Neuronal stem cell (in vitro differentiated cells): ENCODE measurements around the gene CASZ1.
A peak's percentile ranks its signal among the peaks of the same experiment; 100 is the strongest.

ENCODE experiments used
- DNase-seq: peaks from one replicate; pipeline ENCODE4 v3.0.0-alpha.2; 2013; ENCODE audit warnings: low spot score
- H2AFZ ChIP-seq: one replicate; pipeline ENCODE4 v1.6.1; 2013; ENCODE audit warnings: mild to moderate bottlenecking, low read length, inconsistent platforms
- H2AK5ac ChIP-seq: 2 replicates; pipeline ENCODE4 v1.6.1; 2013; ENCODE audit warnings: low read depth, mild to moderate bottlenecking, inconsistent platforms, low read length, moderate library complexity, mixed read lengths
- H2BK120ac ChIP-seq: 2 replicates; pipeline ENCODE4 v1.6.1; 2013; ENCODE audit warnings: low read depth, mild to moderate bottlenecking, inconsistent platforms, low read length, moderate library complexity, mixed read lengths
- H2BK12ac ChIP-seq: one replicate; pipeline ENCODE4 v1.6.1; 2013; ENCODE audit warnings: low read length, inconsistent platforms
- H2BK15ac ChIP-seq: 2 replicates; pipeline ENCODE4 v1.6.1; 2013; ENCODE audit warnings: mild to moderate bottlenecking, low read length, inconsistent platforms, mixed read lengths
- H2BK5ac ChIP-seq: one replicate; pipeline ENCODE4 v1.6.1; 2013; ENCODE audit warnings: inconsistent platforms, mild to moderate bottlenecking, low read length, moderate library complexity
- H3K14ac ChIP-seq: one replicate; pipeline ENCODE4 v1.6.1; 2013; ENCODE audit warnings: low read length, inconsistent platforms
- H3K18ac ChIP-seq: 2 replicates; pipeline ENCODE4 v1.6.1; 2013; ENCODE audit warnings: low read length, inconsistent platforms
- H3K23ac ChIP-seq: 2 replicates; pipeline ENCODE4 v1.6.1; 2013; ENCODE audit warnings: low read depth, mild to moderate bottlenecking, mixed read lengths, low read length, inconsistent platforms; ENCODE audit not compliant: poor library complexity
- H3K27ac ChIP-seq: replicated peaks from 3 replicates; pipeline ENCODE4 v1.5.1; 2013; ENCODE audit warnings: low read length, inconsistent platforms
- H3K27me3 ChIP-seq, 3 experiments: 2 replicates each; pipeline ENCODE4 v1.6.1; 2013; ENCODE audit warnings: low read length in 3 of 3, mild to moderate bottlenecking in 2 of 3, inconsistent platforms in 1 of 3, low read depth in 1 of 3, mixed read lengths in 1 of 3, moderate library complexity in 1 of 3; ENCODE audit not compliant: control insufficient read depth in 3 of 3, insufficient read depth in 3 of 3
- H3K36me3 ChIP-seq, 2 donors: replicated peaks in 1 of 2; 2 replicates each; pipeline ENCODE4 v1.6.1; 2013; ENCODE audit warnings: low read length in 2 of 2; ENCODE audit not compliant: control insufficient read depth in 2 of 2, insufficient read depth in 2 of 2
- H3K4ac ChIP-seq: 2 replicates; pipeline ENCODE4 v1.6.1; 2013; ENCODE audit warnings: inconsistent platforms, mild to moderate bottlenecking, low read length, moderate library complexity
- H3K4me1 ChIP-seq, 2 donors: 1 replicate in 1 of 2; 2 replicates in 1 of 2; pipeline ENCODE4 v1.6.1; 2013; ENCODE audit warnings: low read length in 2 of 2, low read depth in 1 of 2; ENCODE audit not compliant: control insufficient read depth in 2 of 2, insufficient read depth in 1 of 2
- H3K4me2 ChIP-seq: one replicate; pipeline ENCODE4 v1.6.1; 2013; ENCODE audit warnings: mild to moderate bottlenecking, low read length, inconsistent platforms; ENCODE audit not compliant: insufficient read depth, poor library complexity, severe bottlenecking
- H3K4me3 ChIP-seq, 2 donors: 2 replicates each; pipeline ENCODE4 v1.5.1; 2013; ENCODE audit warnings: low read length in 2 of 2, mild to moderate bottlenecking in 2 of 2, inconsistent platforms in 1 of 2, moderate library complexity in 1 of 2
- H3K79me1 ChIP-seq: one replicate; pipeline ENCODE4 v1.6.1; 2013; ENCODE audit warnings: low read depth, mild to moderate bottlenecking, inconsistent platforms, low read length, moderate library complexity
- H3K9ac ChIP-seq: one replicate; pipeline ENCODE4 v1.6.1; 2013; ENCODE audit warnings: mild to moderate bottlenecking, low read depth, low read length, inconsistent platforms; ENCODE audit not compliant: poor library complexity
- H3K9me3 ChIP-seq, 2 donors: replicated peaks in 1 of 2; 2 replicates each; pipeline versions ENCODE3 to v1.6.1; 2013; ENCODE audit warnings: low read length in 2 of 2, mild to moderate bottlenecking in 2 of 2, inconsistent platforms in 1 of 2, low read depth in 1 of 2, mixed read lengths in 1 of 2, moderate library complexity in 1 of 2; ENCODE audit not compliant: control insufficient read depth in 2 of 2, insufficient read depth in 1 of 2
- H4K8ac ChIP-seq: one replicate; pipeline ENCODE4 v1.6.1; 2013; ENCODE audit warnings: low read depth, mild to moderate bottlenecking, inconsistent platforms, low read length, moderate library complexity
- H4K91ac ChIP-seq: one replicate; pipeline ENCODE4 v1.6.1; 2013; ENCODE audit warnings: low read length, low read depth, mild to moderate bottlenecking, inconsistent platforms; ENCODE audit not compliant: poor library complexity
- WGBS, 2 donors: extraction: QIAGEN DNeasy Blood & Tissue Kit; methylation state at CpG; one replicate each; pipeline ENCODE4 v1.1.7; 2013; ENCODE audit warnings: missing lambda C conversion rate in 2 of 2, mixed read lengths in 1 of 2; ENCODE audit not compliant: insufficient read length in 2 of 2, insufficient replicate concordance in 1 of 2; ENCODE audit errors: extremely low coverage in 2 of 2; 5-methylcytosine and 5-hydroxymethylcytosine counted together

The CASZ1 gene

DNA sequence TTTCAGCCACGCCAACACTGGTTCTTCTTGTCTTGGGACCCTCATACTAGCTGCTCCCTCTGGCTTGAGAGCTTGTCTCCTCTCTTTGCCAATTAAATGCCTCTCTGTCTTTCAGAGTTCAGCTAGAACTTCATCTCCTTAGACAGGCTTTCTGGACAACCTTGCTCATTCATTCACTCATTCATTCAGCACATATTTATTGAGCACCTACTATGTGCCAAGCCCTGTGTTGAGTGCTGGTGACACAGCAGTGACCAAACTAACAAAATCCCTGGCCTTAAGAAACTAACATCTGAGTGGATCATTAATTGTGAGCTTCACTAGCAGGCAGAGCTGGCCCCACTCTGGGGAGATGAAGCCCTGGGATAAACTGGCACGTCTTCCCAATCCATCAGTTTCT, 24.9 kb upstream of the CASZ1 start:
- no peaks in the 10 kb centered on the region for H3K9me3 ChIP-seq
- H3K4me3 ChIP-seq = no peak overlapping the region
- no peak overlapping the region for H4K91ac ChIP-seq
- peaks cover 0 to 12% of the 10 kb centered on the region in 2 donors for H3K4me1 ChIP-seq
- no peak overlapping the region for H3K27ac ChIP-seq
- no peak overlapping the region for H2BK12ac ChIP-seq
- no peak for DNase-seq
- H2BK5ac ChIP-seq = no peak overlapping the region
- no peak overlapping the region for H2AK5ac ChIP-seq
- no peak overlapping the region for H3K4me2 ChIP-seq
- no peak overlapping the region for H2AFZ ChIP-seq
- no peak overlapping the region for H2BK120ac ChIP-seq
- no peak overlapping the region for H3K14ac ChIP-seq
- WGBS, 2 donors = no CpG with 5 or more reads among the region's 2 CpGs
- no peak overlapping the region for H3K23ac ChIP-seq
- H4K8ac ChIP-seq = no peak overlapping the region
- H3K27me3 ChIP-seq = peaks cover 0 to 27% (median 0%) of the 10 kb centered on the region in 3 experiments
- H2BK15ac ChIP-seq = no peak overlapping the region
- no peak overlapping the region for H3K4ac ChIP-seq
- H3K9ac ChIP-seq = no peak overlapping the region
- no peaks in the 10 kb centered on the region for H3K79me1 ChIP-seq
- no peaks in the 10 kb centered on the region for H3K36me3 ChIP-seq
- H3K18ac ChIP-seq = no peak overlapping the region

DNA sequence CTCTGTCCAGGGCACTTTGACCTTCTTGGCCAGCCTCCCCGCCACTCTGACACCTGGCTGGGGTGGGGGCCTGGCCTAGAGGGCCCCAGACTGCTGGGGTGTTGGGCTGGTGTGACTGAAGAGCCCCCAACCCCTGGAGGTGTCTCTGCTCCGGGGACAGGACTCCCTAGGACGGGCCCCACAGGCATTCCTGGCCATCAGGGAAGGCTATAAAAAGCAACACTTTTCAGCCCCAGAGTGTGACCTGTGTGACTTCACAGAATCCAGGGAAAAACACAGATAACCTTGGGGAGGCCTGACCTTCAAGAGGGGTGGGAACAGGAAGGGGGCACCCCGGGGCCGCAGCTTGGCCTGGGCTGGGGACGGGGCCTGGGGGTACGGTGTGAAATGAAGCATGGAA, 24.0 kb upstream of the CASZ1 start:
- DNase-seq = no peak
- Histone ChIP-seq H3K36me3 (no peaks in the 10 kb centered on the region), H3K4me1 (peaks cover 0 to 12% of the 10 kb centered on the region in 2 donors), H3K4me2 (no peak overlapping the region), H4K8ac (no peak overlapping the region), H3K9me3 (no peaks in the 10 kb centered on the region), H3K9ac (no peak overlapping the region), H2AFZ (no peak overlapping the region), H3K23ac (no peak overlapping the region), H2AK5ac (peak overlapping the region; percentile 76), H3K18ac (peak overlapping the region; percentile 93), H2BK12ac (peak overlapping the region; percentile 35), H3K79me1 (no peaks in the 10 kb centered on the region), H2BK15ac (peak overlapping the region; percentile 81), H3K27me3 (peaks cover 0 to 29% (median 0%) of the 10 kb centered on the region in 3 experiments), H3K27ac (no peak overlapping the region), H2BK120ac (no peak overlapping the region), H3K4ac (no peak overlapping the region), H2BK5ac (no peak overlapping the region), H4K91ac (no peak overlapping the region), H3K4me3 (no peak overlapping the region), H3K14ac (peak overlapping the region; percentile 47)
- WGBS, 2 donors = no CpG with 5 or more reads among the region's 7 CpGs

DNA sequence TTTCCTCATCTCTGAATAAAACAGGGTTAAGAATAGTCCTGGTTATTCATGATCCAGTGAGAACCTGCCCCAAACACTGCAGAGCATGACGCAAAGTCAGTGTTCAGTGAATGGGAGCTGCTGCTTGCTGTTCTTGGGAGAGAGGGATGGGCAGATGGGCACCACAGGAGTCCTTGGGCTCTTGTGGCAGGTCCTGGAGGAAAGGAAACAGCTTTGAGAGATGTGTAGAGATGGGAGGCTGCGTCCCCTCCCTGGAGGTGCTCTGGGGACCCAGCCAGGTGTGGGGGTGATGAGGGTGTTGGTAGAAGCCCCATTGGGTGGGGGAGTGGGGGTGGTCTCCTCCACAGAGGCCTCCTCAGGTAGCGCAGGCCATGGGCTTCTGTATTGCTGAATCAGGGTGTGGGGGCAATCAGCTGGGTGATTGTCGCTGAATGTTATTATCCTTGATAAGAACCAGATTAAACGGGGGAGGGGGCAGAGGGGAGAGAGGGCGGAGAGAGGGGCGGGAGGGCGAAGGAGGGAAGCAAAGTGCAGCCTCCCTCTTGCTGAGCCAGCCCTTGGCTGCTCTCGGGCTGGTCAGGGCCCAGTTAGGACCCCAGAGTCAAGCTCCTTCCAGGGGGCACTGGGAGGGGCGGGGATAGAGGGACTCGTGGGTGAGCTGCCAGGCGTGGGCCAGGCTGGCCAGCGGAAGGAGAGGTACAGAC, 22.9 kb upstream of the CASZ1 start:
- Histone ChIP-seq H3K4me3 (no peak overlapping the region), H3K9me3 (no peaks in the 10 kb centered on the region), H2BK15ac (peak overlapping the region; percentile 54), H3K23ac (no peak overlapping the region), H3K27me3 (peaks cover 0 to 30% (median 0%) of the 10 kb centered on the region in 3 experiments), H3K14ac (no peak overlapping the region), H4K91ac (no peak overlapping the region), H2AK5ac (peak overlapping the region; percentile 76), H2BK12ac (peak overlapping the region; percentile 24), H3K18ac (peak overlapping the region; percentile 65), H2AFZ (no peak overlapping the region), H3K4ac (no peak overlapping the region), H3K9ac (no peak overlapping the region), H4K8ac (no peak overlapping the region), H3K27ac (no peak overlapping the region), H3K36me3 (no peaks in the 10 kb centered on the region), H3K4me2 (no peak overlapping the region), H3K4me1 (peaks cover 6 to 11% of the 10 kb centered on the region in 2 donors), H2BK5ac (no peak overlapping the region), H2BK120ac (no peak overlapping the region), H3K79me1 (no peaks in the 10 kb centered on the region)
- no peak for DNase-seq
- no CpG with 5 or more reads among the region's 13 CpGs for WGBS, 2 donors

DNA sequence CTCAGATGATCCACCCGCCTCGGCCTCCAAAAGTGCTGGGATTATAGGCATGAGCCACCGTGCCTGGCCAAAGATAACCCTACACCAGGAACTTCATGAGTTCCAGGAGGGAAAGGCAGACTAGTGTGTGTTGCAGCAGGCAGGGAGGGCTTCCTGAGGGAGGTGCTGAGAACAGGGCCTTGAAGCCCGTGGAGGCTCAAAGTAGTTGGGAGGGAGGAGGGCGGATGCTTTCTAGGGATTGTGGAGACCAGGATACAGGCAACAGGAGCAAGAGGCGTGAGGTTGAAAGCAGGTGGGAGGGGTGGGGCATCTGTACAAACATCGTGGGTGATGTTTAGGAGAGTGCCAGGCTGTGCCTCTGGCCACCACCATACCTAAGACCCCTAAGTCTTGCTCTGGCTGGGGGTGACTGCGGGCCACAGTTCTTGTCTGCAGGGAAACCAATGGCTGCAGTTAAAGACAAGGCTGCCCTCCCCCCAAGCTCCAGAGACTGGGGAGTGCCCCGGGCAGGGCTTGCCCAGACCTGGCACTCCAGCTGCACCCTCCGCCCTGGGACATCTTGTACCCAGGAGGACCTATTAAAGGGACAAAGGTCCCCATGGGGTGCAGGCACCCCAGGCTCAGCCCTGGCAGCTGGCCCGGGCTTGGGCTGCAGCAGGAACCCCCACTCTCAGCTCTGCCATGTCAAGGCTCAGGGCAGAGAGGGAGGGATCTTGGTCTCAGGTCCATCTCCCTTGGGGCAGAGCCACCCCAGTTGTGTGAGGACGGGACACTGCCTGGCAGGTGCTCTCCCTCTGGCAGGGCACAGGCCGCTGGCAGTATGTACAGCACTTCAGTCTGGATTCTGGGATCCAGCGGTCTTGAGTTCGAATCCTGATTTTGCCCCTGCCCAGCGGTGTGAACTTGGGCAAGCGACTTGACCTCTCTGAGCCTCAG, 22.1 kb upstream of the CASZ1 start:
- H2BK12ac ChIP-seq = peak overlapping the region; percentile 25
- H3K14ac ChIP-seq = no peak overlapping the region
- H3K4me2 ChIP-seq = no peak overlapping the region
- no peak overlapping the region for H4K91ac ChIP-seq
- peak overlapping the region; percentile 51 for H3K23ac ChIP-seq
- H3K27ac ChIP-seq = no peak overlapping the region
- no peak overlapping the region for H2AFZ ChIP-seq
- H2BK15ac ChIP-seq = no peak overlapping the region
- no peak overlapping the region for H3K9ac ChIP-seq
- H2BK5ac ChIP-seq = no peak overlapping the region
- H3K36me3 ChIP-seq = no peaks in the 10 kb centered on the region
- H3K27me3 ChIP-seq = peaks cover 0 to 35% (median 0%) of the 10 kb centered on the region in 3 experiments
- peaks cover 6 to 7% of the 10 kb centered on the region in 2 donors for H3K4me1 ChIP-seq
- no peak overlapping the region for H3K4ac ChIP-seq
- H2BK120ac ChIP-seq = no peak overlapping the region
- H3K4me3 ChIP-seq = no peak overlapping the region
- no peak overlapping the region for H4K8ac ChIP-seq
- peak overlapping the region; percentile 72 for H3K18ac ChIP-seq
- no peaks in the 10 kb centered on the region for H3K79me1 ChIP-seq
- no peaks in the 10 kb centered on the region for H3K9me3 ChIP-seq
- WGBS, 2 donors = no CpG with 5 or more reads among the region's 17 CpGs
- H2AK5ac ChIP-seq = peak overlapping the region; percentile 90
- DNase-seq = no peak
